ENCODE measurements around the gene SNX4.
"Not testable (repeated sequence)": the region's sequence is repeated elsewhere in the genome, so short reads cannot be mapped to it uniquely, and the experiment has no call there.

SNX4 gene

DNA sequence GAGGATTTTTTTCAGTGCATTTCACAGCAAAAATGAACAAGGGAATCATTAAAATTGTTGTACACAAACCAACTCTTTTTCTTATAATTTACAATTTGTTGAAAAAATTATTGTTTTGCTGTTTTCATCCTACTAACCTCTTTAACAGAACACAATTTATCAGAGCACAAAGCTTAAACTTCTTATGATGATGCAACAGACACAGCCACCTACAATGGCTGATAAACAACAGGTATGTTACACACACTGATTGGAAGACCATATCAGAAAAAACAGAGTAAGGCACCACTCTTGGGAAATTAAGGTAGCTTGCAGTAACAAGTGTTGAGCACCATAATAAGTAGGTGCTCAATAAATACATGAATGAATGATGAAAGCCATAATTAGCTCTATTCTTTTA is 8.9 kb upstream of the SNX4 start:
- H3K9me2 ChIP-seq (replicated peaks; ENCODE audit: control insufficient read depth, low read length) = no peaks in the 10 kb centered on the region
- H3K79me2 ChIP-seq (ENCODE audit: control insufficient read depth, low read length) = no peaks in the 10 kb centered on the region
- no peaks in the 10 kb centered on the region for H3K9me3 ChIP-seq (ENCODE audit: control insufficient read depth, insufficient read depth, low read length)
- no peak overlapping the region for H3K27ac ChIP-seq (ENCODE audit: low read depth, low read length)
- no peaks in the 10 kb centered on the region for H3K4me1 ChIP-seq (ENCODE audit: control insufficient read depth, low read length)
- peaks cover 20% of the 10 kb centered on the region for H3K36me3 ChIP-seq (ENCODE audit: control insufficient read depth, low read length)
- TF ChIP-seq EZH2phosphoT487 (IDR thresholded peaks at IDR 0.05; ENCODE audit: borderline replicate concordance, low read length) = no peak
- TF ChIP-seq, protein P1, sequence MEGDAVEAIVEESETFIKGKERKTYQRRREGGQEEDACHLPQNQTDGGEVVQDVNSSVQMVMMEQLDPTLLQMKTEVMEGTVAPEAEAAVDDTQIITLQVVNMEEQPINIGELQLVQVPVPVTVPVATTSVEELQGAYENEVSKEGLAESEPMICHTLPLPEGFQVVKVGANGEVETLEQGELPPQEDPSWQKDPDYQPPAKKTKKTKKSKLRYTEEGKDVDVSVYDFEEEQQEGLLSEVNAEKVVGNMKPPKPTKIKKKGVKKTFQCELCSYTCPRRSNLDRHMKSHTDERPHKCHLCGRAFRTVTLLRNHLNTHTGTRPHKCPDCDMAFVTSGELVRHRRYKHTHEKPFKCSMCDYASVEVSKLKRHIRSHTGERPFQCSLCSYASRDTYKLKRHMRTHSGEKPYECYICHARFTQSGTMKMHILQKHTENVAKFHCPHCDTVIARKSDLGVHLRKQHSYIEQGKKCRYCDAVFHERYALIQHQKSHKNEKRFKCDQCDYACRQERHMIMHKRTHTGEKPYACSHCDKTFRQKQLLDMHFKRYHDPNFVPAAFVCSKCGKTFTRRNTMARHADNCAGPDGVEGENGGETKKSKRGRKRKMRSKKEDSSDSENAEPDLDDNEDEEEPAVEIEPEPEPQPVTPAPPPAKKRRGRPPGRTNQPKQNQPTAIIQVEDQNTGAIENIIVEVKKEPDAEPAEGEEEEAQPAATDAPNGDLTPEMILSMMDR (IDR thresholded peaks at IDR 0.05; ENCODE audit: low read depth, low read length, poor library complexity, severe bottlenecking) = no peak
- no peak overlapping the region for H3K4me3 ChIP-seq (ENCODE audit: low read length)
- H3F3A ChIP-seq (ENCODE audit: control insufficient read depth, insufficient read depth) = no peaks in the 10 kb centered on the region
- no peaks in the 10 kb centered on the region for H4K20me1 ChIP-seq (ENCODE audit: control insufficient read depth, insufficient read depth, low read depth, low read length)
- no peak overlapping the region for H3K4me2 ChIP-seq (ENCODE audit: low read length)
- no peaks in the 10 kb centered on the region for H3K27me3 ChIP-seq (ENCODE audit: control insufficient read depth, low read length)

DNA sequence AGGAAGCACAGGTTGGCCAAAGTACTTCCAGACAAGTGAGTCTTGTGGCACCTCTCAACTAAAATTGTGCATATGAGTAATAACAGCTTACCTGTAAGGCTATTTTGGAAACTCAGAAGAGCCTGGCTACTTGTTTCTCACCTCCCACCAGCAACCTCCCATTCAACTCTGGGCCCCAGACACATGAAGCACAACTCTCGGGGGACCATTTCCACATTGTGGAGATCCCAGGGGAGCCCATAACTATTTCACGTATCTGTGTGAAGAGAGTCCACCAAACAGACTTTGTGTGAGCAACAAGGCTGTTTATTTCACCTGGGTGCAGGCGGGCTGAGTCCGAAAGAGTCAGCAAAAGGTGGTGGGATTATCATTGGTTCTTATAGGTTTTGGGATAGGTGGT is 5.2 kb upstream of the SNX4 start:
- TF ChIP-seq, protein P1 (IDR thresholded peaks at IDR 0.05; ENCODE audit: low read depth, low read length, poor library complexity, severe bottlenecking) = no peak
- no peak for TF ChIP-seq EZH2phosphoT487 (IDR thresholded peaks at IDR 0.05; ENCODE audit: borderline replicate concordance, low read length)
- H3K79me2 ChIP-seq (ENCODE audit: control insufficient read depth, low read length) = peaks cover 2% of the 10 kb centered on the region; the same call in 1 of the 2 replicates
- no peak overlapping the region for H3K27ac ChIP-seq (ENCODE audit: low read depth, low read length)
- no peaks in the 10 kb centered on the region for H3K9me2 ChIP-seq (replicated peaks; ENCODE audit: control insufficient read depth, low read length)
- no peaks in the 10 kb centered on the region for H3K9me3 ChIP-seq (ENCODE audit: control insufficient read depth, insufficient read depth, low read length)
- no peak overlapping the region for H3K4me2 ChIP-seq (ENCODE audit: low read length)
- no peaks in the 10 kb centered on the region for H4K20me1 ChIP-seq (ENCODE audit: control insufficient read depth, insufficient read depth, low read depth, low read length)
- no peaks in the 10 kb centered on the region for H3F3A ChIP-seq (ENCODE audit: control insufficient read depth, insufficient read depth)
- H3K4me3 ChIP-seq (ENCODE audit: low read length) = no peak overlapping the region
- H3K4me1 ChIP-seq (ENCODE audit: control insufficient read depth, low read length) = no peaks in the 10 kb centered on the region
- H3K27me3 ChIP-seq (ENCODE audit: control insufficient read depth, low read length) = no peaks in the 10 kb centered on the region
- H3K36me3 ChIP-seq (ENCODE audit: control insufficient read depth, low read length) = peaks cover 7% of the 10 kb centered on the region

DNA sequence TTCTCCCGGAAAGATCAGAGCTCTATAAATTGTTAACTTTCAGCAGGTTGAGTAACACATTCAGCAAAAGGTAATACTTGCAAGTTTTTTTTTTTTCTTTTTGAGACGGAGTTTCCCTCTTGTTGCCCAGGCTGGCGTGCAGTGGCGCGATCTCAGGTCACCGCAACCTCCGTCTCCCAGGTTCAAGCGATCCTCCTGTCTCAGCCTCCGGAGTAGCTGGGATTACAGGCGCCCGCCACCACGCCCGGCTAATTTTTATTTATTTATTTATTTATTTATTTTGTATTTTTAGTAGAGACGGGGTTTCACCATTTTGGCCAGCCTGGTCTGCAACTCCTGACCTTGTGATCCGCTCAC is 539 bp upstream of the SNX4 start:
- not testable (repeated sequence) for H3K27ac ChIP-seq (ENCODE audit: low read depth, low read length); H3K9me2 ChIP-seq (replicated peaks; ENCODE audit: control insufficient read depth, low read length); H3K9me3 ChIP-seq (ENCODE audit: control insufficient read depth, insufficient read depth, low read length); H3K27me3 ChIP-seq (ENCODE audit: control insufficient read depth, low read length); H4K20me1 ChIP-seq (ENCODE audit: control insufficient read depth, insufficient read depth, low read depth, low read length); H3K4me1 ChIP-seq (ENCODE audit: control insufficient read depth, low read length); H3F3A ChIP-seq (ENCODE audit: control insufficient read depth, insufficient read depth)
- H3K4me3 ChIP-seq (ENCODE audit: low read length) = peak overlapping the region; percentile 94
- H3K36me3 ChIP-seq (ENCODE audit: control insufficient read depth, low read length) = peaks cover 13% of the 10 kb centered on the region
- H3K79me2 ChIP-seq (ENCODE audit: control insufficient read depth, low read length) = peaks cover 36% of the 10 kb centered on the region
- peak overlapping the region; percentile 90 for H3K4me2 ChIP-seq (ENCODE audit: low read length)

DNA sequence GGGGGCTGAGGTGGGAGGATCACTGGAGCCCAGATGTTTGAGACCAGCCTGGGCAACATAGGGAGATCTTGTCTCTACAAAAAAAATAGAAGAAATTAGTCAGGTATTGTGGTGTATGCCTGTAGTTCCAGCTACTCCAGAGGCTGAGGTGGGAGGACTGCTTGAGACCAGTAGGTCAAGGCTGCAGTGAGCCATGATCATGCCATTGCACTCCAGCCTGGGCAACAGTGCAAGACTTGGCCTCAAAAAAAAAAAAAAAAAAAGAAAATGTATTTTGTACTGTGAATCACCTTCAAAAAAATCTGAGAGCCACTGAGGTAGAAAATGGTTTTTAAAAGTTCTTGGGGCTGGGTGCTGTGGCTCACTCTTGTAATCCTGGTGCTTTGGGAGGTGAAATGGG is 4.6 kb downstream of the SNX4 start:
- Histone ChIP-seq H3F3A (ENCODE audit: control insufficient read depth, insufficient read depth) (no peaks in the 10 kb centered on the region), H3K79me2 (ENCODE audit: control insufficient read depth, low read length) (peaks cover 66% of the 10 kb centered on the region), H3K4me3 (ENCODE audit: low read length) (no peak overlapping the region), H3K9me2 (replicated peaks; ENCODE audit: control insufficient read depth, low read length) (no peaks in the 10 kb centered on the region), H3K27me3 (ENCODE audit: control insufficient read depth, low read length) (no peaks in the 10 kb centered on the region), H3K4me2 (ENCODE audit: low read length) (no peak overlapping the region), H3K4me1 (ENCODE audit: control insufficient read depth, low read length) (peaks cover 21% of the 10 kb centered on the region), H3K9me3 (ENCODE audit: control insufficient read depth, insufficient read depth, low read length) (no peaks in the 10 kb centered on the region), H4K20me1 (ENCODE audit: control insufficient read depth, insufficient read depth, low read depth, low read length) (peaks cover 5% of the 10 kb centered on the region; the same call in 1 of the 2 replicates), H3K36me3 (ENCODE audit: control insufficient read depth, low read length) (peaks cover 30% of the 10 kb centered on the region), H3K27ac (ENCODE audit: low read depth, low read length) (no peak overlapping the region)
- TF ChIP-seq, protein P1 (IDR thresholded peaks at IDR 0.05; ENCODE audit: low read depth, low read length, poor library complexity, severe bottlenecking) = no peak
- no peak for TF ChIP-seq EZH2phosphoT487 (IDR thresholded peaks at IDR 0.05; ENCODE audit: borderline replicate concordance, low read length)

Measured in DOHH2 (cell line).